ENCODE data around the gene KRT6B. TPM values are rescaled to one million over a fixed set of nuclear protein-coding genes. Genes with fewer than 3 reads are reported as not detected.

The KRT6B gene
- total RNA-seq, 1 donor from 2014 or later = not detected

- no peak for DNase-seq (ENCODE audit: low spot score)
- Mint-ChIP-seq H3K27me3 (ENCODE audit: low read depth) (peaks cover 8% of the 10 kb centered on the region), H3K9me3 (no peaks in the 10 kb centered on the region), H3K4me1 (ENCODE audit: low read depth) (no peaks in the 10 kb centered on the region), H3K27ac (no peak overlapping the region), H3K4me3 (ENCODE audit: low read depth) (no peak overlapping the region), H3K36me3 (ENCODE audit: low read depth) (no peaks in the 10 kb centered on the region)
- intact Hi-C loops (cut with micrococcal nuclease) = no loop called here
These were observed 24.9 kb downstream of the KRT6B start for GRCh38 chr12:52427083-52427482.

- no peaks in the 10 kb centered on the region for H3K4me1 Mint-ChIP-seq (ENCODE audit: low read depth)
- H3K9me3 Mint-ChIP-seq = no peaks in the 10 kb centered on the region
- H3K27ac Mint-ChIP-seq = no peak overlapping the region
- H3K4me3 Mint-ChIP-seq (ENCODE audit: low read depth) = no peak overlapping the region
- H3K27me3 Mint-ChIP-seq (ENCODE audit: low read depth) = peaks cover 8% of the 10 kb centered on the region
- intact Hi-C loops (cut with micrococcal nuclease) = no loop called here
- no peak for DNase-seq (ENCODE audit: low spot score)
- H3K36me3 Mint-ChIP-seq (ENCODE audit: low read depth) = no peaks in the 10 kb centered on the region
These were observed 25.9 kb downstream of the KRT6B start for GRCh38 chr12:52426034-52426433.

GRCh38 chr12:52425466-52425865 is 26.5 kb downstream of the KRT6B start:
- intact Hi-C loops (cut with micrococcal nuclease) = no loop called here
- peaks cover 8% of the 10 kb centered on the region for H3K27me3 Mint-ChIP-seq (ENCODE audit: low read depth)
- H3K27ac Mint-ChIP-seq = no peak overlapping the region
- no peaks in the 10 kb centered on the region for H3K4me1 Mint-ChIP-seq (ENCODE audit: low read depth)
- H3K9me3 Mint-ChIP-seq = no peaks in the 10 kb centered on the region
- no peaks in the 10 kb centered on the region for H3K36me3 Mint-ChIP-seq (ENCODE audit: low read depth)
- H3K4me3 Mint-ChIP-seq (ENCODE audit: low read depth) = no peak overlapping the region
- DNase-seq (ENCODE audit: low spot score) = no peak

GRCh38 chr12:52423661-52424500 is 28.1 kb downstream of the KRT6B start:
- Mint-ChIP-seq H3K4me1 (ENCODE audit: low read depth) (no peaks in the 10 kb centered on the region), H3K27me3 (ENCODE audit: low read depth) (peaks cover 8% of the 10 kb centered on the region), H3K27ac (no peak overlapping the region), H3K9me3 (no peaks in the 10 kb centered on the region), H3K36me3 (ENCODE audit: low read depth) (no peaks in the 10 kb centered on the region), H3K4me3 (ENCODE audit: low read depth) (no peak overlapping the region)
- no peak for DNase-seq (ENCODE audit: low spot score)
- intact Hi-C loops (cut with micrococcal nuclease) = no loop called here

- intact Hi-C loops (cut with micrococcal nuclease) = no loop called here
- no peak overlapping the region for H3K4me3 Mint-ChIP-seq (ENCODE audit: low read depth)
- no peak overlapping the region for H3K27ac Mint-ChIP-seq
- no peak for DNase-seq (ENCODE audit: low spot score)
- H3K27me3 Mint-ChIP-seq (ENCODE audit: low read depth) = peaks cover 8% of the 10 kb centered on the region
- no peaks in the 10 kb centered on the region for H3K4me1 Mint-ChIP-seq (ENCODE audit: low read depth)
- no peaks in the 10 kb centered on the region for H3K9me3 Mint-ChIP-seq
- H3K36me3 Mint-ChIP-seq (ENCODE audit: low read depth) = no peaks in the 10 kb centered on the region
These were observed 28.9 kb downstream of the KRT6B start for GRCh38 chr12:52423035-52423434.

- no peaks in the 10 kb centered on the region for H3K36me3 Mint-ChIP-seq (ENCODE audit: low read depth)
- H3K27me3 Mint-ChIP-seq (ENCODE audit: low read depth) = peaks cover 4% of the 10 kb centered on the region
- H3K4me1 Mint-ChIP-seq (ENCODE audit: low read depth) = no peaks in the 10 kb centered on the region
These were observed 32.3 kb downstream of the KRT6B start for GRCh38 chr12:52419656-52420055.

GRCh38 chr12:52418576-52419110 is 33.3 kb downstream of the KRT6B start:
- Mint-ChIP-seq H3K27me3 (ENCODE audit: low read depth) (peaks cover 4% of the 10 kb centered on the region), H3K4me1 (ENCODE audit: low read depth) (no peaks in the 10 kb centered on the region), H3K27ac (no peak overlapping the region), H3K36me3 (ENCODE audit: low read depth) (no peaks in the 10 kb centered on the region), H3K9me3 (no peaks in the 10 kb centered on the region), H3K4me3 (ENCODE audit: low read depth) (no peak overlapping the region)
- intact Hi-C loops (cut with micrococcal nuclease) = no loop called here
- no peak for DNase-seq (ENCODE audit: low spot score)

More at GRCh38 chr12:52419656-52420055, 32.3 kb downstream of the KRT6B start:
- H3K4me3 Mint-ChIP-seq (ENCODE audit: low read depth) = no peak overlapping the region
- DNase-seq (ENCODE audit: low spot score) = no peak
- H3K9me3 Mint-ChIP-seq = no peaks in the 10 kb centered on the region
- no peak overlapping the region for H3K27ac Mint-ChIP-seq
- intact Hi-C loops (cut with micrococcal nuclease) = no loop called here

- no peaks in the 10 kb centered on the region for H3K36me3 Mint-ChIP-seq (ENCODE audit: low read depth)
- H3K9me3 Mint-ChIP-seq = no peaks in the 10 kb centered on the region
- H3K27ac Mint-ChIP-seq = no peak overlapping the region
- intact Hi-C loops (cut with micrococcal nuclease) = no loop called here
- no peak overlapping the region for H3K4me3 Mint-ChIP-seq (ENCODE audit: low read depth)
- peaks cover 2% of the 10 kb centered on the region for H3K27me3 Mint-ChIP-seq (ENCODE audit: low read depth)
- no peaks in the 10 kb centered on the region for H3K4me1 Mint-ChIP-seq (ENCODE audit: low read depth)
- no peak for DNase-seq (ENCODE audit: low spot score)
These were observed 34.2 kb downstream of the KRT6B start for GRCh38 chr12:52417740-52418139.

GRCh38 chr12:52416795-52417194 is 35.2 kb downstream of the KRT6B start:
- DNase-seq (ENCODE audit: low spot score) = no peak
- H3K4me1 Mint-ChIP-seq (ENCODE audit: low read depth) = no peaks in the 10 kb centered on the region
- intact Hi-C loops (cut with micrococcal nuclease) = no loop called here
- no peak overlapping the region for H3K4me3 Mint-ChIP-seq (ENCODE audit: low read depth)
- H3K27me3 Mint-ChIP-seq (ENCODE audit: low read depth) = no peaks in the 10 kb centered on the region
- no peaks in the 10 kb centered on the region for H3K9me3 Mint-ChIP-seq
- H3K36me3 Mint-ChIP-seq (ENCODE audit: low read depth) = no peaks in the 10 kb centered on the region
- no peak overlapping the region for H3K27ac Mint-ChIP-seq

- Mint-ChIP-seq H3K4me1 (ENCODE audit: low read depth) (no peaks in the 10 kb centered on the region), H3K9me3 (no peaks in the 10 kb centered on the region), H3K36me3 (ENCODE audit: low read depth) (no peaks in the 10 kb centered on the region), H3K4me3 (ENCODE audit: low read depth) (no peak overlapping the region), H3K27ac (no peak overlapping the region), H3K27me3 (ENCODE audit: low read depth) (no peaks in the 10 kb centered on the region)
- intact Hi-C loops (cut with micrococcal nuclease) = no loop called here
- DNase-seq (ENCODE audit: low spot score) = no peak
These were observed 35.8 kb downstream of the KRT6B start for GRCh38 chr12:52415870-52416750.

- Mint-ChIP-seq H3K27me3 (ENCODE audit: low read depth) (no peaks in the 10 kb centered on the region), H3K9me3 (no peaks in the 10 kb centered on the region), H3K36me3 (ENCODE audit: low read depth) (no peaks in the 10 kb centered on the region), H3K27ac (no peak overlapping the region), H3K4me1 (ENCODE audit: low read depth) (no peaks in the 10 kb centered on the region), H3K4me3 (ENCODE audit: low read depth) (no peak overlapping the region)
- intact Hi-C loops (cut with micrococcal nuclease) = no loop called here
- no peak for DNase-seq (ENCODE audit: low spot score)
These were observed 37.0 kb downstream of the KRT6B start for GRCh38 chr12:52414936-52415335.

- Mint-ChIP-seq H3K9me3 (no peaks in the 10 kb centered on the region), H3K36me3 (ENCODE audit: low read depth) (no peaks in the 10 kb centered on the region), H3K4me1 (ENCODE audit: low read depth) (no peaks in the 10 kb centered on the region), H3K27ac (no peak overlapping the region), H3K27me3 (ENCODE audit: low read depth) (no peaks in the 10 kb centered on the region), H3K4me3 (ENCODE audit: low read depth) (no peak overlapping the region)
- no peak for DNase-seq (ENCODE audit: low spot score)
- intact Hi-C loops (cut with micrococcal nuclease) = no loop called here
These were observed 38.1 kb downstream of the KRT6B start for GRCh38 chr12:52413782-52414345.
